SK-N-SH treated with all-trans-retinoic acid at 6 μM for 48 hours (cell line): ENCODE data around the gene LDHAL6B.
A peak's percentile ranks its signal among the peaks of the same experiment; 100 is the strongest.

Experiments used
- ATAC-seq: fragments of 200-7000 bp; cut with Tn5 transposase; 3 replicates; pipeline ENCODE4 v1.9.1; 2020; ENCODE audit warnings: mild to moderate bottlenecking, moderate library complexity
- BACH2 ChIP-seq: fragments of 250-450 bp; sonication (Bioruptor Pico); IDR thresholded peaks from 2 replicates; pipeline ENCODE4 v1.9.0; 2021; ENCODE audit warnings: mild to moderate bottlenecking, borderline replicate concordance
- CSDC2 ChIP-seq: fragments of 250-450 bp; sonication (Bioruptor Pico); IDR thresholded peaks from 2 replicates; pipeline ENCODE4 v1.5.0; 2020; ENCODE audit warnings: mild to moderate bottlenecking, moderate library complexity
- ESRRG ChIP-seq: fragments of 250-450 bp; sonication (Bioruptor Pico); IDR thresholded peaks from 2 replicates; pipeline ENCODE4 v1.6.1; 2021; ENCODE audit warnings: mild to moderate bottlenecking
- GLIS3 ChIP-seq: fragments of 250-450 bp; sonication (Bioruptor Pico); IDR thresholded peaks from 2 replicates; pipeline ENCODE4 v1.5.0; 2020; ENCODE audit warnings: mild to moderate bottlenecking, moderate library complexity
- ISL1 ChIP-seq: fragments of 250-450 bp; sonication (Bioruptor Pico); IDR thresholded peaks from 2 replicates; pipeline ENCODE4 v2.1.2; 2022; ENCODE audit warnings: mild to moderate bottlenecking, moderate library complexity
- PPARA ChIP-seq: fragments of 250-450 bp; sonication (Bioruptor Pico); IDR thresholded peaks from 2 replicates; pipeline ENCODE4 v1.5.0; 2020; ENCODE audit warnings: mild to moderate bottlenecking, borderline replicate concordance
- RARB ChIP-seq: fragments of 250-450 bp; sonication (Bioruptor Pico); IDR thresholded peaks from 2 replicates; pipeline ENCODE4 v1.8.0; 2021; ENCODE audit warnings: mild to moderate bottlenecking, moderate library complexity
- SNAI2 ChIP-seq: fragments of 250-450 bp; sonication (Bioruptor Pico); IDR thresholded peaks from 2 replicates; pipeline ENCODE4 v1.5.0; 2020; ENCODE audit warnings: mild to moderate bottlenecking, moderate library complexity
- TCF4 ChIP-seq: fragments of 250-450 bp; sonication (Bioruptor Pico); IDR thresholded peaks from 2 replicates; pipeline ENCODE4 v1.8.0; 2021; ENCODE audit warnings: mild to moderate bottlenecking, moderate library complexity, borderline replicate concordance
- TOX ChIP-seq: fragments of 250-450 bp; sonication (Bioruptor Pico); IDR thresholded peaks from 2 replicates; pipeline ENCODE4 v1.8.0; 2021; ENCODE audit warnings: mild to moderate bottlenecking, moderate library complexity, borderline replicate concordance
- ZC3H10 ChIP-seq: fragments of 250-450 bp; sonication (Bioruptor Pico); IDR thresholded peaks from 2 replicates; pipeline ENCODE4 v1.5.1; 2021; ENCODE audit warnings: mild to moderate bottlenecking, moderate library complexity
- ZFP3 ChIP-seq: fragments of 250-450 bp; sonication (Bioruptor Pico); IDR thresholded peaks from 2 replicates; pipeline ENCODE4 v1.5.0; 2020; ENCODE audit warnings: mild to moderate bottlenecking, moderate library complexity
- ZFP30 ChIP-seq: fragments of 450-650 bp; formaldehyde crosslinking; IDR thresholded peaks from 2 replicates; pipeline ENCODE4 v1.5.0; 2022; ENCODE audit warnings: mild to moderate bottlenecking, moderate library complexity
- ZNF565 ChIP-seq: fragments of 450-650 bp; formaldehyde crosslinking; conservative IDR thresholded peaks from 2 replicates; pipeline ENCODE4 v1.5.0; 2020; ENCODE audit warnings: low read depth, mild to moderate bottlenecking, moderate library complexity
- ZNF70 ChIP-seq: fragments of 450-650 bp; formaldehyde crosslinking; IDR thresholded peaks from 2 replicates; pipeline ENCODE4 v1.5.0; 2020; ENCODE audit warnings: mild to moderate bottlenecking, moderate library complexity
- ZNF8 ChIP-seq: fragments of 450-650 bp; formaldehyde crosslinking; IDR thresholded peaks from 2 replicates; pipeline ENCODE4 v1.5.0; 2020; ENCODE audit warnings: mild to moderate bottlenecking, moderate library complexity
- TF ChIP-seq, protein P1 (sequence below): fragments of 250-450 bp; sonication (Bioruptor Pico); IDR thresholded peaks from 2 replicates; pipeline ENCODE4 v1.5.0; 2020; ENCODE audit warnings: mild to moderate bottlenecking, moderate library complexity
- TF ChIP-seq, protein P2 (sequence below): fragments of 250-450 bp; sonication (Bioruptor Pico); IDR thresholded peaks from 2 replicates; pipeline ENCODE4 v1.8.0; 2021; ENCODE audit warnings: low read depth, mild to moderate bottlenecking, moderate library complexity, borderline replicate concordance
- TF ChIP-seq, protein P3 (sequence below): fragments of 250-450 bp; sonication (Bioruptor Pico); IDR thresholded peaks from 2 replicates; pipeline ENCODE4 v1.8.0; 2020; ENCODE audit warnings: mild to moderate bottlenecking, moderate library complexity, borderline replicate concordance
- TF ChIP-seq, protein P4 (sequence below): fragments of 250-450 bp; sonication (Bioruptor Pico); IDR thresholded peaks from 2 replicates; pipeline ENCODE4 v1.5.1; 2020; ENCODE audit warnings: low read depth, mild to moderate bottlenecking, moderate library complexity

The LDHAL6B gene

DNA sequence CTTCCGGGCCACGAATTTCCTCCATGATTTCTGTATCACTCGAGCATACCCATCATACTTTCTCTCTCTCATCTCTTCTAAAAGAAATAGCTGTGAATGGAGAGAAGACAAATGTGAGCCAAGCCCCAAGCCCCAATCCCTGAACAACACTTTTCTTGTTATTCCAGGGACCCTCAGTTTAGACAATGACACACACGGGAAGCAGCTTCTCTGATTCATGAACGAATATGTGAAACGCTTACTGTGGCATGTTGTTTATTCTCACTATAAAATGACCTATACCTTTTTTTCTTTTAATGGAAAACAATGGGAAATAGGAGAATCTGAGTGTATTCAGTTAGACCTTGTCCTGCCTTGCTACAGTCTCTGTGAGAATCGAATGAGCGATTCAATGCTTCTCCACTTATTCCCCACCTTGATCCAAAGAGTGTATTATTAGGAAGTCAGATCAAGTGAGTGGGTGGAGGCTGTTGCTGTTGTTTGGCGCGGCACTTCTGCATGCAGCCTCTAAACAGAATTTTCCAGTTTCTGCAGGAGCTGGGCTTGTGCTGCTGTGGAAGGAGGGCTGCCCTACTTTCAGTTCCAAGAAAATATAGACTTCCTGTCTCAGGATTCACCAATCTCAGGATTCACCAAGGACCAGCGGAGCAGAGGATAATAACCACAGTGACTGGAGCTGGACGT is 32.4 kb upstream of the LDHAL6B start:
- TF ChIP-seq CSDC2 (CRISPR knock-in tag) = no peak
- TF ChIP-seq PPARA (CRISPR knock-in tag) = no peak
- TF ChIP-seq ZNF70 (CRISPR knock-in tag) = no peak
- no peak for TF ChIP-seq TOX
- TF ChIP-seq, protein P1, sequence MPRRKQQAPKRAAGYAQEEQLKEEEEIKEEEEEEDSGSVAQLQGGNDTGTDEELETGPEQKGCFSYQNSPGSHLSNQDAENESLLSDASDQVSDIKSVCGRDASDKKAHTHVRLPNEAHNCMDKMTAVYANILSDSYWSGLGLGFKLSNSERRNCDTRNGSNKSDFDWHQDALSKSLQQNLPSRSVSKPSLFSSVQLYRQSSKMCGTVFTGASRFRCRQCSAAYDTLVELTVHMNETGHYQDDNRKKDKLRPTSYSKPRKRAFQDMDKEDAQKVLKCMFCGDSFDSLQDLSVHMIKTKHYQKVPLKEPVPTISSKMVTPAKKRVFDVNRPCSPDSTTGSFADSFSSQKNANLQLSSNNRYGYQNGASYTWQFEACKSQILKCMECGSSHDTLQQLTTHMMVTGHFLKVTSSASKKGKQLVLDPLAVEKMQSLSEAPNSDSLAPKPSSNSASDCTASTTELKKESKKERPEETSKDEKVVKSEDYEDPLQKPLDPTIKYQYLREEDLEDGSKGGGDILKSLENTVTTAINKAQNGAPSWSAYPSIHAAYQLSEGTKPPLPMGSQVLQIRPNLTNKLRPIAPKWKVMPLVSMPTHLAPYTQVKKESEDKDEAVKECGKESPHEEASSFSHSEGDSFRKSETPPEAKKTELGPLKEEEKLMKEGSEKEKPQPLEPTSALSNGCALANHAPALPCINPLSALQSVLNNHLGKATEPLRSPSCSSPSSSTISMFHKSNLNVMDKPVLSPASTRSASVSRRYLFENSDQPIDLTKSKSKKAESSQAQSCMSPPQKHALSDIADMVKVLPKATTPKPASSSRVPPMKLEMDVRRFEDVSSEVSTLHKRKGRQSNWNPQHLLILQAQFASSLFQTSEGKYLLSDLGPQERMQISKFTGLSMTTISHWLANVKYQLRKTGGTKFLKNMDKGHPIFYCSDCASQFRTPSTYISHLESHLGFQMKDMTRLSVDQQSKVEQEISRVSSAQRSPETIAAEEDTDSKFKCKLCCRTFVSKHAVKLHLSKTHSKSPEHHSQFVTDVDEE (CRISPR knock-in tag) = no peak
- no peak for TF ChIP-seq ZFP30 (CRISPR knock-in tag)
- ATAC-seq = no peak

DNA sequence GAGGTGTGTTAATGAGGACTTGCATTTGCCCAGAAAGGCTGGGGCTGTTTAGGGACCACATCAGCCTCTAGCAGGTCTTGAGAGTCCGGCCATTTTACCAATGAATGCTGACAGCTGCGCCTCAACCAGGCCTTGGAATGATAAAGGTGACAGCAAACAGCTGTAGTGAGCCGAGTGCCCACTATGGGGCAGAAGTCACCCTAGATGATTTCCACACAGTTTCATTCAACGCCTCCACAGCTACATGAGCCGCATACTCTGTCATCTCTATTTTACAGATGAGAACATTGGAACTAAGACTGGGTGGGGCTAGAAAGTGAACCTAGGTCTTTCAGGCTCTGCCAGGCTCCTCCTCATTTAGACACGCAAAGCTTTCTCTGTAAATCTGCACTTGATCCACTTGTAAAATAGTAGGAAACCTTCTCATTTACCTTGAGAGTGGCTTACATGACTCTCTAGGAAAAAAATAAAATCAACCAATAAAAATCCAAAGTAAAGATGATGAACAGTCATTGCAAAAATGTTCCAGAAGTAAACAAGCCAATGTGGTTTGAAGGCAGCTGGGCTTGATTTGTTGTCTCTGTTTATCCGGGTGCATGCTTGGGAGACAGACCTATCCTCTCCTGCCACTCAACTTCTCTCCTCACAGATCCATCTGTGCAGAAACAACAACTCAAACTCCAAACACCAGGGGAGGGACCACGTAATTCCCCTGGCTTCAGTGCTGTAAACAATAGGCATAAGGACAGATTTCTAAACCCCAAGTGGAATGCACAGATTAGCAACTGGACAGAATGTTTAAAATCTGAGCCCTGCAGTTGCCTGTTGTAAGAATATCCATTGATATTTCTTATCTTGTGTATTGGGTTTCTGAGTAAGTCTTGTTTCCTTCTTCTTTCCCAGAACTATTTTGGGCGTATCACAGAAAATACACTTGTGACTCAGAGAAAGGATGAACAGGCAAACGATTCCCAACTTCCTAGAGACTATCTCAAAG is 31.5 kb upstream of the LDHAL6B start:
- ATAC-seq = peak; percentile 68
- TF ChIP-seq GLIS3 (CRISPR knock-in tag) = no peak
- no peak for TF ChIP-seq ZFP3 (CRISPR knock-in tag)

DNA sequence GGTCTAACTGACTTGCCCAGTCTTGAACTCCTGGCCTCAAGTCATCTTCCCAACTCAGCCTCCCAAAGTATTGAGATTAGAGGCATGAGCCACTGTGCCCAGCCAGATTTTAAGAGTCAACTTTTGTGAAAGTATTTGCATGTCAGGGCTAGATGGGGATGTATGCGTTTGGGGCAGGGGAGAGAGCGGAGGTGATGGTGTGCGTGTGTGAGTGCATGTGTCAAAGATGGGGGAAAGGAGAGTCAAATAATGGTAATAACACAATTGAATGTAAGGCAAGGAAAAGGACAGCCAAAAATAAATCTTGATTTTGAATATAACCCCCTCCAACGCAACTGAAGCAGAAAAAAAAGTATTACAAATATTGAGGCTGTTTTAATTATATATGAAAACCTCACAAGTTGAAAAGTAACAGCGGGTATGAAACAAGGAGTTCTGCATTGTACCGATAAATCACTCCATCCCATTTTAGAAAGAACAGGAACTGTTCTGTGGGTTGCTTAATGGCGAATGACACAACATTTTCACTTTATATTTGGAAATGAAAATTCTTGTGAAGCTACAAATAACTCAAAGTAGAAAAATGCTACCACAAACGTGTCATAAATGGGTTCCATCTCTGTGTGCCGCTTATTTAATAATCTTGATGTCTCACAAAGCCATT is 29.9 kb upstream of the LDHAL6B start:
- no peak for ATAC-seq
- no peak for TF ChIP-seq ZFP30 (CRISPR knock-in tag)

DNA sequence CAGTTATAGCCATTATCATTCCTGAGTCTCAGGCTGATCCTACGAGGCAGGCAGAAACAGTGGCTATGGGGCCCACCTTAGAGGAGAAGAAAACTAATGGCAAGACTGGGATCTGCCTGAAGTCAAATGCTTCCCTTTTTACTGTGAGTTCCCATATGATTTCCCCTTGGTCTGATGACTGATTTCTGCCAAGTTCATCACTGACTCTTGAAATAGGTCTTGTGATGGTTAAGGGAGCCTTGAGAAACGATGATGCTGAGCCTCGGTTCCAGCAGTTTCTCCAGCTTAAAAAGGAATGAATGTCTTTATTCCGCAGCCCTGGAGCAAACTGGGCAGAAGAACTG is 29.4 kb upstream of the LDHAL6B start:
- TF ChIP-seq, protein P1 (CRISPR knock-in tag) = no peak
- no peak for TF ChIP-seq ESRRG (CRISPR knock-in tag)
- TF ChIP-seq, protein P2, sequence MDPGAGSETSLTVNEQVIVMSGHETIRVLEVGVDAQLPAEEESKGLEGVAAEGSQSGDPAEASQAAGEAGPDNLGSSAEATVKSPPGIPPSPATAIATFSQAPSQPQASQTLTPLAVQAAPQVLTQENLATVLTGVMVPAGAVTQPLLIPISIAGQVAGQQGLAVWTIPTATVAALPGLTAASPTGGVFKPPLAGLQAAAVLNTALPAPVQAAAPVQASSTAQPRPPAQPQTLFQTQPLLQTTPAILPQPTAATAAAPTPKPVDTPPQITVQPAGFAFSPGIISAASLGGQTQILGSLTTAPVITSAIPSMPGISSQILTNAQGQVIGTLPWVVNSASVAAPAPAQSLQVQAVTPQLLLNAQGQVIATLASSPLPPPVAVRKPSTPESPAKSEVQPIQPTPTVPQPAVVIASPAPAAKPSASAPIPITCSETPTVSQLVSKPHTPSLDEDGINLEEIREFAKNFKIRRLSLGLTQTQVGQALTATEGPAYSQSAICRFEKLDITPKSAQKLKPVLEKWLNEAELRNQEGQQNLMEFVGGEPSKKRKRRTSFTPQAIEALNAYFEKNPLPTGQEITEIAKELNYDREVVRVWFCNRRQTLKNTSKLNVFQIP = no peak
- TF ChIP-seq ZFP3 (CRISPR knock-in tag) = no peak
- no peak for TF ChIP-seq ZNF8 (CRISPR knock-in tag)
- TF ChIP-seq TOX = no peak
- no peak for TF ChIP-seq ZC3H10 (CRISPR knock-in tag)
- no peak for ATAC-seq

DNA sequence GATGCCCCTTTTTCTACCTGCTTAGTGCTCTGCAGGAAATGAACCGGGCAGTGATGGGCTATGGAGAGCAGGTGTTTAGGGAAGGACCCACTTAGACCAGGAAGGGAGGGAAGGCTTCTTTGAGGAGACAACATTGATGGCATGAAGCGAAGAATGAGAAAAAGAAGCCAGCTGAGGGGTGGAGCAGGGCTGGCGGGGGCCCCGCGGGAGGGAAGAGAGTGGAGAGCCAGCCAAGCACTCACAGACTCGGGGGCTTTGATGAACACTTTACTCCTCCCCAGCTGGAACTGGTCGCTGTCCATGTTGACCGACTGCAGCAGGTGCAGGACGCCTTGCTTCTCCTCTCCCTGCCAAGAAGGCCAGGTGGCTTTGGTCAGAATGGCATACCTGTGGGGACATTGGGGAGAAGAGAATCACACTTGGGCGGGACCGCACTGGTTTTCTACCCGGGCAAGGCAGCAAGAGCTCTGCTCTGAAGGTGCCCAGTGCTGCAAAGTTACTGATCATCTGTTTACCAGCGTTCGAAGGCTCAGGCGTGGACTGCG is 28.4 kb upstream of the LDHAL6B start:
- no peak for ATAC-seq
- TF ChIP-seq, protein P3, sequence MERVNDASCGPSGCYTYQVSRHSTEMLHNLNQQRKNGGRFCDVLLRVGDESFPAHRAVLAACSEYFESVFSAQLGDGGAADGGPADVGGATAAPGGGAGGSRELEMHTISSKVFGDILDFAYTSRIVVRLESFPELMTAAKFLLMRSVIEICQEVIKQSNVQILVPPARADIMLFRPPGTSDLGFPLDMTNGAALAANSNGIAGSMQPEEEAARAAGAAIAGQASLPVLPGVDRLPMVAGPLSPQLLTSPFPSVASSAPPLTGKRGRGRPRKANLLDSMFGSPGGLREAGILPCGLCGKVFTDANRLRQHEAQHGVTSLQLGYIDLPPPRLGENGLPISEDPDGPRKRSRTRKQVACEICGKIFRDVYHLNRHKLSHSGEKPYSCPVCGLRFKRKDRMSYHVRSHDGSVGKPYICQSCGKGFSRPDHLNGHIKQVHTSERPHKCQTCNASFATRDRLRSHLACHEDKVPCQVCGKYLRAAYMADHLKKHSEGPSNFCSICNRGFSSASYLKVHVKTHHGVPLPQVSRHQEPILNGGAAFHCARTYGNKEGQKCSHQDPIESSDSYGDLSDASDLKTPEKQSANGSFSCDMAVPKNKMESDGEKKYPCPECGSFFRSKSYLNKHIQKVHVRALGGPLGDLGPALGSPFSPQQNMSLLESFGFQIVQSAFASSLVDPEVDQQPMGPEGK (CRISPR knock-in tag) = no peak
- no peak for TF ChIP-seq PPARA (CRISPR knock-in tag)
- TF ChIP-seq ESRRG (CRISPR knock-in tag) = no peak
- no peak for TF ChIP-seq ZFP3 (CRISPR knock-in tag)
- no peak for TF ChIP-seq ZNF565 (CRISPR knock-in tag)
- TF ChIP-seq TCF4 (CRISPR knock-in tag) = no peak
- TF ChIP-seq, protein P4, sequence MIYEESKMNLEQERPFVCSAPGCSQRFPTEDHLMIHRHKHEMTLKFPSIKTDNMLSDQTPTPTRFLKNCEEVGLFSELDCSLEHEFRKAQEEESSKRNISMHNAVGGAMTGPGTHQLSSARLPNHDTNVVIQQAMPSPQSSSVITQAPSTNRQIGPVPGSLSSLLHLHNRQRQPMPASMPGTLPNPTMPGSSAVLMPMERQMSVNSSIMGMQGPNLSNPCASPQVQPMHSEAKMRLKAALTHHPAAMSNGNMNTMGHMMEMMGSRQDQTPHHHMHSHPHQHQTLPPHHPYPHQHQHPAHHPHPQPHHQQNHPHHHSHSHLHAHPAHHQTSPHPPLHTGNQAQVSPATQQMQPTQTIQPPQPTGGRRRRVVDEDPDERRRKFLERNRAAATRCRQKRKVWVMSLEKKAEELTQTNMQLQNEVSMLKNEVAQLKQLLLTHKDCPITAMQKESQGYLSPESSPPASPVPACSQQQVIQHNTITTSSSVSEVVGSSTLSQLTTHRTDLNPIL (CRISPR knock-in tag) = no peak
- no peak for TF ChIP-seq TOX
- no peak for TF ChIP-seq BACH2 (CRISPR knock-in tag)
- no peak for TF ChIP-seq SNAI2 (CRISPR knock-in tag)
- no peak for TF ChIP-seq ISL1
- TF ChIP-seq RARB = no peak
- no peak for TF ChIP-seq GLIS3 (CRISPR knock-in tag)
